CD4-positive, alpha-beta T cell treated with Interferon alpha-2 for 1 hour (primary cell): ENCODE measurements around the gene TCF4.

Experiments
- DNase-seq, 2 donors: peaks; one replicate each; pipeline ENCODE4 v3.0.0-alpha.2; 2020 to 2022

The TCF4 gene

DNA sequence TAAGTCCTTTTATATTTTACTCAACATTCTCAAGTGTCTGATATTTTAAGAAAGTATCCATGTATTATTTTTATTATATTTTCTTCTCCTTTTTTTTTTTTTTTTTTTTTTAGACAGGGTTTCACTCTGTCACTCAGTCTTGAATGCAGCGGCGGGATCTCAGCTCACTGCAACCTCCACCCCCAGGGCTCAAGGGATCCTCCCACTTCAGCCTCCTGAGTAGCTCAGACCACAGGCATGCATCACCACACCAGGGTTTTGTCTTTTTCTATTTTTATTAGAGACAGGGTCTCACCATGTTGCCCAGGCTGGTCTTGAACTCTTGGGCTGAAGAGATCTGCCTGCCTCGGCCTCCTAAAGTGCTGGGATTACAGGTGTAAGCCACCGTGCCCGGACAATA lies 212.1 kb downstream of the TCF4 start:
- DNase-seq, result no peak

DNA sequence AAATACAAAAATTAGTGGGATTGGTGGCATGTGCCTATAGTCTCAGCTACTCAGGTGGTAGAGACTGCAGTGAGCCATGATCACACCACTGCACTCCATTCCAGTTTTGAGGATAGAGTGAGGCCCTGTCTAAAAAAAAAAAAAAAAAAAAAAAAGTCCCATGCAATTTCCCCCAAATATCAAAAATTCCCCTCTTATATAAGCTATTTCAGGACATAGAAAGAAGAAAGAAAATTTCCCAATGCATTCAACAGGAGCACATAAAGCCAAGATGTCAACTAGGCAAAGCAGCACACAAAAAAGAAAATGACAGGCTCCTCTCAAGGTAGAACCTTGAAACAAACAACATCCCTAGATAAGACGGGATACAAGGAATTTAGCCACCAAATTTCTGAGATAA lies 213.3 kb downstream of the TCF4 start:
- DNase-seq, result no peak

DNA sequence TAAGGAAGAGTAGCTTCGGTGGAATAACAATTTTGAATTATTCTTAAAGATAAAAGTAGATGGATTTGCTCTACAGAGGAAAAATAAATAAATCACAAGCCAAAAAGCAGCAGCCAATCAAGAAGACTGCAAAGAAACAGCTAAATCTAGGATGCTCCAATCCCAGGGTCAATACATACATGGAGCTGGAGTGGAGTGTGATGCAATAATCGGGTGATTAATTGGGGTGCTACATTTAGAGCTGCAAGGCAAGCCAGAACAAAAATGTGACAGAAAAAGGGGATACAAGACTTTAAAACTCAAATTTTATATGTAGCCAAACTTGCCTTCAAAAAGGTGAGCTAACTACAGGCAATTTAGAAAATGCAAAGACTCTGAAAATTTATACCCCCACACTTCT lies 215.8 kb downstream of the TCF4 start:
- no peak for DNase-seq

DNA sequence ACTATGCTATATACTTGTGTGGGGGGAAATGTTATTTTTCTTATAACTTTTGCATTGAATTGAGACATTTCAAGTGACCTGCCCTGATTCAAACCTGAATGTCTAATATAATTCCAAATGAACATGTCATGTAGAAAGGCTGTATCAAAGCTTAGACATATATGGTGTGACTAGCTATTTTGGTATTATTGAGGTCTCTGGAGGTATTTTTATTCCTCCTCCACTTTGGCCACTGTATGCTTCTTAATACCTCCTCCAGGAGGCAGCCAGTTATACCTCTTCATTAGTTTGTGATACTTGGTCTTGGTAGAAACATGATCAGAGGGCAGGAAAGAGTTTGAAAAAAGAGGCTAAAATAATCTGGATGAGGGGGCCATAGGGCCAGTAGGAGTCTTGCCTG lies 217.1 kb downstream of the TCF4 start:
- no peak for DNase-seq

DNA sequence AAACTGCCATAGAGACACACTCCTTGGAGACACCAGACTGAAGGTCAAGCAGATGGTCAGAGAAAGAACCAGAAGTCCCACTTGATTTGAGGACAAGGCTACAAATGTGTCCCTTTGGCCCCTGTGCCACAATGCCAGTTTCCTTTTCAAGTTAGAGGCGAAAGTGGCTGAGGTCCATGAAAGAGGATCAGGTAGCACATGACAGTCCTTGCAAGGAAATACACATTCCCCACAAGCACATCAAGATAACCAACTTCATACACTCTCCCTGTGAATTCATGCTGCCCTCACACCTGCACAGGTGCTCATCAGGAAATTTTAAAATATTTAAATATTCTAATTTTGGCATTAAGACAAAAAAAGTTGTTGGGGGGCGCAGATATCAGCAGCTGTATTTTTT lies 218.6 kb downstream of the TCF4 start:
- no peak for DNase-seq

DNA sequence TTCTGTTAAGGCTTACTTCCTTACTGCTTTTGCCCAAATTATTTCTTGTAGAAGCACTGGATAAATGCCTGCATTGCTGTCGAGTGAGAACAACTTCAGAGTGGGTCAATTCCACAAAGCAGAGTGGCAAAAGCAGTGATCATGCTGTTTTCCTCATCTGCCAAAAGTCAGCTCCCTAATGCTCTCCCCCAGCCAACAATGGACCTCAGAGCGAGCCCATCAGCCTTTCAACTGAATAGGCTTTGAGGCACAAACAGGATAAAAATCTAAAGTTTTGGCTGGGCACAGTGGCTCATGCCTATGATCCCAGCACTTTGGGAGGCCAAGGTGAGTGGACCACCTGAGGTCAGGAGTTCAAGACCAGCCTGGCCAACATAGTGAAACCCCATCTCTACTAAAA lies 222.7 kb downstream of the TCF4 start:
- no peak for DNase-seq

DNA sequence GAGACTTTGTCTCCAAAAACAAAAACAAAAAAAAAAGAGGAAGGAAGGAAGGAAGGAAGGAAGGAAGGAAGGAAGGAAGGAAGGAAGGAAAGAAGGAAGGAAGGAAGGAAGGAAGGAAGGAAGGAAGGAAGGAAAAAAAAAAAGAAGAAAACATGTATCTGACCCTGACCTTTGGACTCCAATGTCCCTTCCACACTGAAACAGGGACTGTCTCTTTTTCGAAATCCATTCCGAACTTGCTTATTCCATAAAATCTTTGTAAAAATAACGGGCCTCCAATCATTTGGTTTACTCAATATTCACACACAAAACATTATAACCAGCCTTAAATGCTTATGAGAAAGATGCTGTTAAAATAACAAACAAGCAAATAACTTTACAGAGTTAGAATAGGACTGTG lies 225.7 kb downstream of the TCF4 start:
- no peak for DNase-seq

DNA sequence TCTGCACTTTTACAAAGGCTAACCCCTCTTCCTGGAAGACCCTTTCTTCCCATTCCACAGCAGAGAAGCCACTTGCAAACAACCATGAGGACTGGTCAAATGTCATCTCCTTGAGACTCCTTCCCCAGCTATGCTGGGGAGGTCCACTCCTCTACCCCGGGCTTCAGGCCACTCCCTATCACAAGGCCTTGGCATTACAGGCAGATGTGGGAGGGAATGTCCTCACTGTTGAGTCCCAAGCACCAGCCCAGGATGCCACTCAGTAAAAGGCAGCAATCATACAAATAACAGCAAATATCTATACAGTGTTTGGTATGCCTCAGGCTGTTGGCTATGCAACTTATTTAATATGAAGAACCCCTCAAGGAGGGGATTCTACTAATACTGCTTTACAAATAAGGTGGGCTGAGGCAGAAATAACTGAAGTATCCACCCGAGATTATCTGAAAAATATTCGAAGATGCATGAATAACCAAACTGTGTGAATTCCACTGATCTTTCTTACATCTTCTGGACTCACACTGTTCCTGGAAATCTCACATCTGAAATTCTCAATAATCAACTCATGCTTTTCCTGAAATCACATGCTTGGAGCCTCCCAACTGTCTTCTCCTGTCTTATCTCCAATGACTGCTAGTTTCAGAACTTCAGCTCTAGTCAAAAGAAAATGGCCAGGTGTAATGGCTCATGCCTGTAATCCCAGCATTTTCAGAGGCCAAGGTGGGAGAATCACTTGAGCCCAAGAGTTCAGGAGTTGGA lies 226.3 kb downstream of the TCF4 start:
- DNase-seq, result no peak

DNA sequence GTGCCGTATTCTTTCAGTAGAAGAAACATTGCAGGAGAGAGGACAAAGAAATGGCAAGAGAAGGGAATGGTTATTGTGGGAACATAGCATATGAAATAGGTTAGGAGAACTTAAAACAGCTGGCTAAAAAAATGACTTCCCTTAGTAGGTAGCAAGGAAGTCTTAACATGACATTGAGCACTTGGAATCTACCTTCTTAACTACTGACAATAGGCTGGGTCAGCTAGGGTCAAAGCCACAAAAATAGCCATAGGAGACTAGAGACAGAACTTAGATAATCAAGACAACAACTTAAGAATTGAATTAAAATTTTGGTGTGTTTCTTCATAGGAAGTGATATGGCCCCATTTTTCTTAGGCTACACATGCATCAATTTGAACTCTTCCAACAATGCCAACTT lies 227.9 kb downstream of the TCF4 start:
- no peak for DNase-seq

DNA sequence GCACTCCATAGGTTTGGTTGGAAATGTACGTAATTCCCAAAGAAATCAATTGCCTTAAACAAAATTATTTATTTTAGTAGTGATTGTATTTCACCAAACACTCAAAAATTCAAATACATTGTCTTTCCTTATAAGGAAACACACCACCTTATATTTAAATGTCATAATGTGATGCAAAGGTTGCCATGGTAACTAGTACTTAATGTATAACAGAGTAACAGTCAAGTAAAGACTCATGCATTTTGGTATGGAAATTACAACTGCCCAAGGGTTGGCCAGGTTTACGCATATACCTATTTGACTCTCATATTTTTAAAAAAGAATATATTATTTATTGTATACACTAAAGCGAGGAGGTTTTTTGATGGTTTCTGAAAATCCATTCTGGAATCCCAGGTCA lies 231.2 kb downstream of the TCF4 start:
- no peak for DNase-seq

DNA sequence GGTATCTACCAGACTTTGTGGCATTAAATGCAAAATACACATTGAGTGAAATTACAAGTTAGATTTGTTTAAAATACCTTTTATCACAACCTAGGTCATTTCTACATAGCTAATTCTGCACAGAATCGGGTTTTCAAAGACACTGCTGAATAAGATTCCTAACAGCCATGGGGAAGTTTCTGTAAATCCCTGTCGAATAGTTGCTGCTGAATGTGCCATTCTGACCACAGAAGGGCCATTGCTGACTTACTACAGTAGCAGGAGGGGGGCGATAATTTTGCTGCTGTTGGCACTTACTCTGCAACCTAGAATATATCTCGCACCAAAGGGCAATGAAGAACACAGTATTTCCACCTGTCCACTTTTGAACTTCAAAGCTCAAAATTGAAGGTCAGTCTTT lies 232.8 kb downstream of the TCF4 start:
- no peak for DNase-seq

DNA sequence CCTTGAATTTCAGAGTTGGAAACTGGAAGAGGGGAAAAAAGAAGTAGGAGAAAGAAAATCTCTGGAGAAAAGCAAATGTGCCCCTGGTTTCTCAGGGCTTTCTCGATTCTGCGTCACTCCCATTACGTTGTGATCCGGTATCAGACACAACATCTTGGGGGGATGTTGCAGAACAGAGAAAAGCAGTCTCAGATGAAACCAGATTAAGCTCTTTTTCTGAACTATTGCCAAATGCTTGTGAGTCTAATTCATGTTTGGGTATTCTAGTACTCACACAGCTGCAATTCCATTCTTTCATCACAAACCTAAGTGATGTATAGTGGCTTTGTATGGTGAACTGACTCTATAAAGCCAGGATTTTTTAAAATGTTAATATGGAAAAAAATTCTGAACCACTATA lies 233.2 kb downstream of the TCF4 start:
- DNase-seq, result no peak

DNA sequence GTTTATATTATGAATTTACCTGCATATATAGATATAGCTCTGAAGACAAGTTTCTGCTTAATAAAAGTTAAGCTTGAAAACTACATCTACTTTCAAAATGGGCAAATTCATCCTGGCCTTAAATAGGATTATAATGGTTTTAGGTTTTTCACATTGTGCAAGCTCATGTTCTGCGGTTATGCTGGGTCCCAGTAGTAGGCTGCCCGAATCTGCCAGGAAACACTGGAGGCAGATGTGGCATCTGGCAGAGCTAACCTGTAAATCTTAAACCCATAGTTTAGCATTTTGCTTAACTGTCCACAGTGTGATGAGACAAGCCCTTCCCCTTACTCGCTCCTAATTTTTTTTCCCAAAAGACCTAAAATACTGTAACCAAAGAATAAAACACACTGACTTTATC lies 234.2 kb downstream of the TCF4 start:
- no peak for DNase-seq

DNA sequence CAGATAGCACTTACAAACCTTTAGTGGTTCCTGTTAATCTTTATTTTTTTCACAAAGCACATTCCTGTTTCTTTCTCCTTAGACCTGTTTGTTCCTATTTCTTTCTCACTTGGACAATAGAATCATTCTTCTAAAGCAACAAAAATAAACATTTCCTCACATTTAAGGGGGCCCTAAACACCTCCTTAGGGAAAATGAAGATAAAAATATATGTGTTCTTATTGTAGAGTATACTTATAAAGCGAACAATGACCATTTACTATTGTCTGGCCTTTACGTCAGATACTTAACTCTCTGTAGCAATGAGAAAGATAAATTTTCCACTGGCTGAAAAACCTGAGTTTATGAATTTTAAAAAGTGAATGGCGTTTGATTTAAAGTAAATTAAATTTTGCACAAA lies 234.6 kb downstream of the TCF4 start:
- no peak for DNase-seq

DNA sequence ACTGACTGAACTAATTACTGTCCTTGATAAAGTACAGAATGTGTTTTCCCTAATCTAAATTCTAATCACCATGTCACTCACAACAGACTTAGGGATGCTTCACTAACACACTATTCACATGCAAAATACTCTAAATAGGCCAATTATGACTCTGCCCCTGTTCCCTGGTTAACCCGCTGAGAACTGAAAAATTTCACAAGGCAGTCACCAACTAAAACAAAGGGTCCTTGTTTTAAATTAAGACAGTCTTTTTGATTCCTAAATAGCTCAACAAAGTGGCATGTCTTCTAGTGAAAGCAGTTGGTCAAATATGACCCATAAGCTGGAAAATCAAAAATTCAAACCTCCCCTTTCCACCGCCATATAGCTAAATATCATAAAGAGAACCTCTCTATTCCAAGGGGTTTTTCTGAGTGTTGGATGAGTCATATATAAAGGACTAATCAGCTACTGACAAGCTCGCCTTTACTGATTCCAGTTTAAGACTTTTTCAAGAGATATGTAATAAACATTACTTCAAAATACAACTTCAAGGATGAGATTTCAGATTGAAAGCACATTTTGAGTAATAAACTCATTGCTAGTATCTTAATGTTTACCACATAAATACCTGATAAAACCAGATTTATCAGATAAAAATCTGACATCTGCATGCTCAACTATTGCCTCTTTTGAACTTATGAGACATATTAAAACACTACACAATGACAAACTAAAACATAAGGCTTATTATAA lies 235.8 kb downstream of the TCF4 start:
- DNase-seq, result no peak

DNA sequence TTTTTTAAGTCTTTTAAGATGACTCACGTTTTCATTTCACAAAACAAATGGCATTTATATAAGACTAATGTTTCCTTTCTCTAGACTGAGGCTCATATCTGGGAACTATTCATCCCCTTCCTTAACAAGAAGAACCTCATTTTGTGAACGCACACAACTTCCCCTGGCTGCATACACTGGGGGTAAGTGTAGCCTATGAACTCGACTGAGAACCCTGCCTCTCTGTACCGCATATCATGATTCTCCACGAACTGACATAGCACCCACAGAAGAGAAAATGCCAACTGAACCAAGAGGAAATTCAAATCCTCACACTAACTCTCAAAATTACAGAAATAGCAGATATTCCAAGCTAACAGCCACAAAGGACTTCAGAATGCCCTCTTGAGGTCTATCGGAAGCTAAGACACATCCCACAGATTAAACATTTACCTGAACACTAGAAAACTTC lies 236.7 kb downstream of the TCF4 start:
- no peak for DNase-seq

DNA sequence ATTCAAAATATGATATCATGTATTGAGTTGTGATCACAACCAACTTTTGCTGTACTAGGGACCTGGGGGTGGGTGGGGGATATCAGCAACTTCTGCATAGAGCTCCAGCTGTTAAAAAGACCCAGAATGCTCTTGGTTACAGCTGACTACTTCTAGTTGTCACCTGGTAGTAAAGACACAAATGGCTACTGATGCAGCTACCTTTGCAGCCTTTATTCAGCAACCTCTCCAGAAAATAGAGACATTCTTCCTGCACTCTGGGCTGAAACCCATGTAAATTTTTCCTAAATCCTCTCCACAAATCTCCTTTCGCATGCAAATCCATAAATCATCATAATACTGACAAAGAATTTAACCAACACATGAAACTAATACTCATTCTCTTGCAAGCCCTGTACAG lies 238.3 kb downstream of the TCF4 start:
- no peak for DNase-seq

DNA sequence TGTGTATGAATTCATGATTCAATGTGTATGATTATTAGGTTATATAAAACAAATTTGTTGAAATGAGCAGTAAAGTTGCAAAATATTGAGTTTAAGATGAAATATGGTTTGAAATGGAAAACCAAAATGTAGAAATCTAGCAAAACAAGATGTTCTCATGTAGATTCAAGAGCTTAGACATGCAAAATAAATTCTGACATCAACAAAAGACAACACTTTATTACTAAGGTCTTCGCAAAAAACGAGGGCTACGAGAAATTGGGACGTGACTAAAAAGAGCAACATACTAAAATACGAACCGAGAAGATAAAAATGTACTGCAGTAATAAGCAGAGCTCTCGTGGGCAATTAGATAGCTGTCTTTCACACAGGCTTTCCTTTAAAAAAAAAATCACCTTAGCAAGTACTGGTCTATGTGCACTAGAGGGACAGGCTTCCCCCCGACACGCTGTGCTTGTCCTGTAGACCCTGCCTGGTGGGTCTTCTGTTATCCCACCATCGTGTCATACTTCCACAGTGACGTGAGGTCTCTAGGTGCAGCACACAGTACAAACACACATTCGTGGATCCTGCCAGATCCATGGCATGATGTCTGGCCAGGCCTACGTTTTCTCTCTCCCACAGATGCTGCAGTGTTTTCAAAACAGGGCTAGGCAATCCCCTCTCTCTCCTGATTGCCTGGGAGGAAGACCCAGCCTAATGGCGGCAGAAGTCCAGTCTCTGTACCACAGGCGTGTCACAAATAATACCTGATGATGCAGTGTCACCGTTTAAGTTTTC lies 240.8 kb downstream of the TCF4 start:
- no peak for DNase-seq

DNA sequence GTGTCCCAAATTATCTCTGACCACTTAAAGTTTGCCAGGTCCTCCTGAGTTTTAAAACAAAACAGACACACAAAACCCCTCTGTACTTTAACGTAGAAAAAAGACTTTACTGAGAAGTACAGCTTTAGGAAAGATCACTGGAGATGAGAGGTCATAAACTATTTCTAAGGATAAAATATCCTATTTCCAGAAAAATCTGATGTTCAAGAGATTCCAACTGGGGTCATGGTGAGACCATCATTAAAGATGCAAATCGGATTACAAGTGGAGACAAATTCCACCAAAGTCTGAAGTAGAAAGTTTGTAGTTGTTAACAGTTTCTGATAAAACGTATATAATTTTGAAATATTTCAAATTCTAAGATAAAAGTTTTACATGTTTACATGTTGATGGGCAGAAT lies 241.6 kb downstream of the TCF4 start:
- DNase-seq, result no peak

DNA sequence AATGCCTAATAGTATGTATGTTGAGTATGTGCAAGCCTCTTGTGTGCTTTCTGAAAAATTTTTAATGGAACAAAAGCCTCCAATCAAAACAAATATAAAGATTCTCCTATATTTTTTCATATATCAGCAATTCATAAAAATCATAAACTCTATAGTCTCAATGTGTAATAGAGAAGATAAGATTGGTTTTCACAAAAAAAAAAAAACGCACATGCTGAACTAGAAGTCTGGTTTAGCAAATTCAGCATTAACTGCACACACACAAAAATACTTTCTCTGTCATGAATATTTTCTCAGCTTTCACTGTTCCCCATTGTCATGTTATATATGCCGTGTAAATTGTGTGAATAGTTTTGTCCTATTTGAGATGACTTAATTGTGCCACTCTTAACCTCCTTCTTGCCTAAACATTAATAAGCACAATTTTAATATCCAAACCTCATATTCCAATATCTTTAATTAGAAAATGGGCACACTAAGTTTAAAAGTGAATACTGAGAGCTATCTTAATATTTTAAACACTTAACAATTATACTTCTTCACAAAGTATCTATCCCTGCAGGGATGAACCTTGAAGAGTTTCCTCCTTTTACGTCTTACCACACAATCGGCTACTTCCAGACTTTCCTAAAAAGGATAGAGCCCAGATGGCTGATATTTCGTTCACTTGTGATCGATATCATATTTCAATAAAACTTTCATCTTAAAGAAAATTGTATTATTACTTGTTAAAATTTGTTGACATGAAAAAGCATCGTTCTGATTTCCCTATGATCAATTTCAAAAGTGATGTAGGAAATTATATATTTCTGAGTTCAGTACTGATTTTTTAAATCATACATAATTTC lies 242.7 kb downstream of the TCF4 start:
- no peak for DNase-seq

DNA sequence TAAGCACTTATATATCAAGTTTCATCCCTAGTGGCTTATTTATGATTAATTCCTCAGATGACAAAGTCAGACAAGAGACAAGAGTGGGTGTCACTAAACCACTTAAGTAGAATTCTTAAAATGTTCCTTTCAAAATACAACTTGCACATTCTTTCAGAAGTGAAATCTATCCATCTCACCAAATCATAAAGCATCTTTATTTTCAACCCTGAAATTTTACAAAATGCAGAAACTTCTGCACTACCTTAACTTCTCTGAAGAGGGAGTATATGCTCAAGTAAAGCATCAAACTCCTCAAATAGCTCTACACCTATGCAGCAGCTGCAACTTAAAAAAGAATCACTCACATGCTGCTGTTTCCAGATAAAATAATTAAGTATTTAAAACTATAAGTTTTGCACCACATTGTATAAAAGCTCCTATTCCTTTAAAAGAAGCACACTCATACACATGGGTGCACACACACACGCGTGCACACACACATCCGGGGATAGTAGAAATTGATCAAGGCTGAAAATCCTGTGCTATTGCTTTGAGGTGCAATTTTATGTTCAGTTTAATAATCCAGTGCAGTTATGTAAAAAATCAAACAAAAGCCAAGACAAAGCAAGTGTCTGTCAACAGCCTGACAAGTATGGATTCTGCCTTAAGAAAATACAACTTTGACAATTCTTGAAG lies 244.5 kb downstream of the TCF4 start:
- no peak for DNase-seq

DNA sequence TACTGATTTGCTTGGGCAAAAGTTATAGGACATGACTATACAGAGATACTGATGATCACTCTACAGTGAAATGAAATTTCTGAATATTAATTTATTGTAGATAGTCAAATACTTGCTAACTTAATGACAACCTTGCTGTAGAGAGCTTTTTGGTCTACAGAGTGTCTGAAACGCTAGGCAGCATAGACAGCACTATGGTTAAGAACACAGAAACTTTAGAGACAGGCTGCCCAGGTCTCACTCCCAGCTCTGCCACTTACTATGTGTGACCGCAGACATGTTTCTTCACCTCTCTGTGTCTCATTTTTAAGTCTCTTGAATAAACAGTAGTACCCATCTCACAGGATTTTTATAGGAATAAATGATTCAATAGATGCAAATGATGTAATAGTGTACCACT lies 247.0 kb downstream of the TCF4 start:
- no peak for DNase-seq
